ENCODE data around the gene TRUB2. TPM values are rescaled to one million over a fixed set of nuclear protein-coding genes. Genes with fewer than 3 reads are reported as not detected.

Gene TRUB2
- total and polyA plus RNA-seq, 2 of the 13 experiments (the other 11 are each of a cell fraction or from before 2014, with no cell fraction given): 22.3 to 41.2 TPM

DNA sequence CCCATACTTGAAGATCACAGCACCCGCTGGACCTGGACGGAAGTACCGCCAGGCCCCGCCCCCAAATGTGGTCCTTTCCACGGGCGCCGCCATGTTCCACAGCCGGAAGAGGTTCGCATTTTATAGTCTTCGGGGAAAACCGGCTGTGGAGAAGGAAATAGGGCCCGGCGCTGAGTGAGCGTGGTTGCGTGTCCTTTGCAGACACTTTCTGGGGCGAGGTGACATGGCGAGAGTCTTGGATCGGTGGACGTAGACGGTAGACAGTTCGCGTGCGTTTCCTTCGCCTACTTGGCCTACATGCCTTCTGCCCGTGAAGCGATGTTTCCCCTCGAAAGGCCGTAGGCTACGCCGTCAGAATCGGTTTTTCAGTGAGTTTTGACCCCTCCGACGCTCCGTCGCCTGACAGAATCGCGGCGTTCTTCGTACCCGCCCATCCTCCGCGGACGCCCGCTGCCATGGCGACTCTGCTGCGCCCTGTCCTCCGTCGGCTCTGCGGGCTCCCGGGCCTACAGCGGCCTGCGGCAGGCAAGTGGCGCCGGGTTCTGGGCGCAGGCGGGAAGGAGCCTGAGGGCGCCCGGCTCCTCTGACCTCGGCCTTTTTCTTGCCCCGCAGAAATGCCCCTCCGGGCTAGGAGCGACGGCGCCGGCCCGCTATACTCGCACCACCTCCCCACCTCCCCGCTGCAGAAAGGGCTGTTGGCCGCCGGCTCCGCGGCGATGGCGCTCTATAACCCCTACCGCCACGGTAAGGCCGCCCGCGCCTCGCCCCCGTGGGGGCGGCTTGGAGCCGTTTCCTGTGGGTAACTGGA lies at the start of gene TRUB2, which contains the start of gene COQ4 (continued):
- TF ChIP-seq ZNF460 (CRISPR knock-in tag; IDR thresholded peaks at IDR 0.05; ENCODE audit: borderline replicate concordance) (no peak; the same call in 1 of the 2 replicates), GRHL1 (CRISPR knock-in tag; conservative IDR thresholded peaks at IDR 0.05) (no peak), CHCHD3 (CRISPR knock-in tag; IDR thresholded peaks at IDR 0.05) (no peak), ZNF235 (CRISPR knock-in tag; IDR thresholded peaks at IDR 0.05; ENCODE audit: borderline replicate concordance) (no peak), NFE2 (CRISPR knock-in tag; IDR thresholded peaks at IDR 0.05) (no peak), ZNF30 (CRISPR knock-in tag; IDR thresholded peaks at IDR 0.05) (no peak), AKAP8 (CRISPR knock-in tag; IDR thresholded peaks at IDR 0.05) (peak; percentile 82; the same call in 1 of the 2 replicates), ZNF569 (CRISPR knock-in tag; IDR thresholded peaks at IDR 0.05; ENCODE audit: borderline replicate concordance) (no peak), ZNF766 (CRISPR knock-in tag; IDR thresholded peaks at IDR 0.05; ENCODE audit: borderline replicate concordance) (peak; percentile 83; the same call in 1 of the 2 replicates), ZNF101 (CRISPR knock-in tag; IDR thresholded peaks at IDR 0.05; ENCODE audit: borderline replicate concordance, low read depth) (peak; percentile 45; the same call in 1 of the 2 replicates), KLF11 (CRISPR knock-in tag; IDR thresholded peaks at IDR 0.05) (no peak), RBAK (CRISPR knock-in tag; IDR thresholded peaks at IDR 0.05) (no peak), MED1 (CRISPR knock-in tag; IDR thresholded peaks at IDR 0.05) (peak; percentile 73), ZMYM3 (CRISPR knock-in tag; IDR thresholded peaks at IDR 0.05) (peak; percentile 68), NR2F6 (IDR thresholded peaks at IDR 0.05) (0 out of 2 replicates have a peak, but pooled peaks have one; percentile 17), NR2F6 (CRISPR knock-in tag; IDR thresholded peaks at IDR 0.05) (no peak; the same call in 1 of the 2 replicates), KDM6A (CRISPR knock-in tag; IDR thresholded peaks at IDR 0.05; ENCODE audit: low read depth) (no peak), KLF13 (CRISPR knock-in tag; IDR thresholded peaks at IDR 0.05) (no peak), PTBP1 (IDR thresholded peaks at IDR 0.05; ENCODE audit: low read depth, low read length, poor library complexity, severe bottlenecking) (peak; percentile 24), NBN (conservative IDR thresholded peaks at IDR 0.05) (no peak), ZNF292 (CRISPR knock-in tag; IDR thresholded peaks at IDR 0.05; ENCODE audit: borderline replicate concordance, low read depth) (no peak), ZKSCAN5 (CRISPR knock-in tag; IDR thresholded peaks at IDR 0.05) (no peak; the same call in 1 of the 2 replicates), TARDBP (CRISPR knock-in tag; IDR thresholded peaks at IDR 0.05) (peak; percentile 87)
- TF ChIP-seq, protein P1, sequence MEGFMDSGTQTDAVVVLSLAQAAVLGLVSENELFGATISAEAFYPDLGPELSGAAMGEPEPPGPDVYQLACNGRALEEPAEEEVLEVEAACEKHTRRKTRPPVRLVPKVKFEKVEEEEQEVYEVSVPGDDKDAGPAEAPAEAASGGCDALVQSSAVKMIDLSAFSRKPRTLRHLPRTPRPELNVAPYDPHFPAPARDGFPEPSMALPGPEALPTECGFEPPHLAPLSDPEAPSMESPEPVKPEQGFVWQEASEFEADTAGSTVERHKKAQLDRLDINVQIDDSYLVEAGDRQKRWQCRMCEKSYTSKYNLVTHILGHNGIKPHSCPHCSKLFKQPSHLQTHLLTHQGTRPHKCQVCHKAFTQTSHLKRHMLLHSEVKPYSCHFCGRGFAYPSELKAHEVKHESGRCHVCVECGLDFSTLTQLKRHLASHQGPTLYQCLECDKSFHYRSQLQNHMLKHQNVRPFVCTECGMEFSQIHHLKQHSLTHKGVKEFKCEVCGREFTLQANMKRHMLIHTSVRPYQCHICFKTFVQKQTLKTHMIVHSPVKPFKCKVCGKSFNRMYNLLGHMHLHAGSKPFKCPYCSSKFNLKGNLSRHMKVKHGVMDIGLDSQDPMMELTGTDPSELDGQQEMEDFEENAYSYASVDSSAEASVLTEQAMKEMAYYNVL (CRISPR knock-in tag; IDR thresholded peaks at IDR 0.05; ENCODE audit: borderline replicate concordance): no peak; the same call in 1 of the 2 replicates
- TF ChIP-seq, protein P2, sequence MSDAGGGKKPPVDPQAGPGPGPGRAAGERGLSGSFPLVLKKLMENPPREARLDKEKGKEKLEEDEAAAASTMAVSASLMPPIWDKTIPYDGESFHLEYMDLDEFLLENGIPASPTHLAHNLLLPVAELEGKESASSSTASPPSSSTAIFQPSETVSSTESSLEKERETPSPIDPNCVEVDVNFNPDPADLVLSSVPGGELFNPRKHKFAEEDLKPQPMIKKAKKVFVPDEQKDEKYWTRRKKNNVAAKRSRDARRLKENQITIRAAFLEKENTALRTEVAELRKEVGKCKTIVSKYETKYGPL (CRISPR knock-in tag; IDR thresholded peaks at IDR 0.05): no peak
- TF ChIP-seq, protein P3, sequence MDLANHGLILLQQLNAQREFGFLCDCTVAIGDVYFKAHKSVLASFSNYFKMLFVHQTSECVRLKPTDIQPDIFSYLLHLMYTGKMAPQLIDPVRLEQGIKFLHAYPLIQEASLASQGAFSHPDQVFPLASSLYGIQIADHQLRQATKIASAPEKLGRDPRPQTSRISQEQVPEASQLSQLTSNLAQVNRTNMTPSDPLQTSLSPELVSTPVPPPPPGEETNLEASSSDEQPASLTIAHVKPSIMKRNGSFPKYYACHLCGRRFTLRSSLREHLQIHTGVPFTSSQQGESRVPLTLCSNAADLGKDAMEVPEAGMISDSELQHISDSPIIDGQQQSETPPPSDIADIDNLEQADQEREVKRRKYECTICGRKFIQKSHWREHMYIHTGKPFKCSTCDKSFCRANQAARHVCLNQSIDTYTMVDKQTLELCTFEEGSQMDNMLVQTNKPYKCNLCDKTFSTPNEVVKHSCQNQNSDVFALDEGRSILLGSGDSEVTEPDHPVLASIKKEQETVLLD (CRISPR knock-in tag; IDR thresholded peaks at IDR 0.05; ENCODE audit: low read depth): 0 out of 2 replicates have a peak, but pooled peaks have one; percentile 27
